GM18858 (cell line): ENCODE results near the gene CRACR2A.

Experiments used
- ATAC-seq: cut with Tn5 transposase; IDR thresholded peaks from one replicate; pipeline ENCODE4 v1.9.1; 2021; ENCODE audit not compliant: unreplicated experiment

Gene CRACR2A

DNA sequence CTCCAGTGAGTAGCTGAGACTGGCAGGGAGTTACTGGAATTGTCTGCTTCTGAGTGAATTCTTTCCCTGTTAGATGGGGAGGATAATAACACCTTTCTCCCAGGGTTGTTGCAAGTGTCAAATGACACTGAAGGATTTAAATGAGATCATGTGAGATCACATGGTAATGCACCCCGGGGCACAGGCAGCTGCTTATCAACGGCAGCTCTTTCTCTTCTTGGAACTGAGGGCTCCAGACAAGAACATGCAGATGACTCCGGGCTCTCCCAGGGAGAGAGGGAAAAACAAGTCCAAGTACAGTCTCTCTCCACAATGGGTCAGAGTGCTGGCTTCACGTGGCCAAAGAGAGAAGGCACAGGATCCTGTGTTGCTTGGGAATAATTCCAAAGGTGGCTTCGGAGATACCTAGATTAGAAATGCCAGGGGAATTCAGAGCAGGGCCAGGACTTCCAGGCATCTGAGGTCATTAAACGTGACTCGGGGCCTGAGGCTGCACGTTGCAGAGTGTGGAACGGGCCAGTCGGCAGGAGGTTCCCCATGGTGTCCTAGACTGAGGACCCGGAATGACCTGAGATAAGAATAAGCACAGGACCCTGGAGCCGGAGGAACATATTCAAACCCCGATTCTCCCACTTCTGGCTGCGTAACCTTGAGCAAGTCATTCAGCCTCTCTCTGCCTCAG lies 152.7 kb downstream of the CRACR2A start:
- ATAC-seq, result no peak

DNA sequence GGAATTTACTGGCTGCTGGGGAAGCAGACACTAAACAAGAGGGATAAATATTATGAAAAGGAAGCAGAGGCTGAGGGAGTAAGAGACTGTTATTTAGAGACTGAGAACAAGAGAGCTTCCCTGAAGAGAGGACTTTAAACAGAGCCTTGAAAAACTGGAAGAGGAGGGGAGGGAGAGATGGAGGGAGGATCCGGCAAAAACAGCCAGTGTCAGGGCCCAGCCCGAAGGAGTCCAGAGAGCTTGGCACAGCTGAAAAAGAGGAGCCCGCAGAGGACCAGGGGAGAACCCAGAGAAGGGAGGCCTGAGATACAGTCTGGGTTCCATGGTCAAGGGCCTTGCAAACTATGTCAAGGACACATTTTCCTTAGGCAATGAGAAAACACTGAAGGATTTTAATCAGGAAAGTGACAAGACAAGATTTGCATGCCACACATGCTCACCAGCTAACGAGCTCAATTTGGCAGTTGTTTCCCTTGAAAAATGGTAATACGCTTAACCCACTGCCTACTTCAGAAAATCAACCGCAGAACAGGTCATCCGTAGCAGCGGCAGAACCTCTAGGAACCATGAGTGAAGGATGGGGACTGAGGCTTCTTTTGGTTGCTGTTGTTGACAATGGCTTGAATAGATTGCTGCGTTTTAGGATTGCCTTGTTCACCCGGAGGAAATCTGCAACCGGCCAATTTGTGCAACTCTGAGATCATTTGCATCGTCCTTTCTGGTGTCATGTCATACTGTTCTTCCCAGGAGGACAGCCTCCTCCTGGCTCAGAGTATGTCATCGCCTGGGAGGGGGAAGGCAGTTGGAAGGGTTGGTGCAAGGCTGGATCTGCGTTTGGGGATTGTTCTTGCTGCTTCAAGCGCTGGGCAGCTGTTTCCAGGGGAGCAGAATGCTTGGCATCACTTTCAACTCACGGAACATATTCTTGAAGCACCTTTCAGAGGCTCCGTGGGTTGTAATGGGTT lies 153.7 kb downstream of the CRACR2A start:
- ATAC-seq, result no peak

- no peak for ATAC-seq
Measured at GRCh38 chr12:3597526-3598210, 155.2 kb downstream of the CRACR2A start.

DNA sequence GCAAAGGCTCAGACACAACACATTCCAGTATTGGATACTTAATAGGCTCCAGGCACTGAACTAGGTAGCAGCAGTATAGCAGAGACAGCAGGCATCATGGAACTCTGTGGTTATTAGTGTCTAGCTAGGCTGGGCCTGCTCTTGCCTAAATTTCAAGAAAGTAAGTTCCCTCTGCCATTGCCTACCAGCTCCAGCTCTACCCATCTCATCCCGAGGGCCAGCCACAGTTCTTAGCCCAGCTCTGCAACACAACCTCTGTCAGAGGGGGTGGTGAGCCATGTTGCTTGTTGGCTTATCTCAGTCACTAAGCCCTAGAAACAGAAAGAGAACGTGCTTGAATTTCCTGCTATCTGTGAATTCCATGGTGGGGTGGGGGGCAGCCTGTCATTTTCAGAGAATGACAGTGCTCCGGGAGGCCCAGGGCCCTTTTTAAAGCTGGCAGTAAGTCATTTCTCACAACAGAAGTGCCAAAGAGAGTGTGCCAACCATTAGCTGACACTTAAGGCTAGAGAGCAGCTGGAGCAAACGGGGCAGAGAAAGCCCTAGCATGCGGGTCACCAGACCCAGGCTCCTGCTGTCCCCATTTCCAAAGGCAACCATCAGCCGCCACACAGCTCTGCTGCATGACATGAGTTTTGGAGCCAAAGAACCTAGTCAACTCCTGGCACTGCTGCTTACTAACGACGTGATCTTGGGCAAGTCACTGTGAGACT lies 156.1 kb downstream of the CRACR2A start:
- ATAC-seq, result no peak

- ATAC-seq, result no peak
Measured at GRCh38 chr12:3595721-3596120, 157.2 kb downstream of the CRACR2A start.

DNA sequence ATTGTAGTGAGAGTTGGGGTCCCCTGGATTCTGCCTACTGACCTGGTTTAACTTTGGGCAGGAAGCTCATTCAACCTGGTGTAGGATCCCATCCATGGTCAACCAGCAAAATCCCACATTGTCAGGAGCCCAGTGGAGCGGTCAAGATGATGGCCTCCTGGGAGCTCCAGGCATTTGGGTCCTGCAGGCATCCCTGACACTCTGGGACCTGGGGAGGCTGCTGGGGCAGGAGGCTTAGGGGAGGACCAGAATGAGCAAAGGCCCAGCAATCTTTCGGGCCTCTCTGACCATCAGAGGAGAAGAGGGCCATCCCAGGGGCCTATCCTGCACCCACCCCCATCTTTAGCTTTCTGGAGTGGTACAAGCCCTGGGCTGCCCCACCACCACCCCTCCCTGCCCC lies 157.9 kb downstream of the CRACR2A start:
- ATAC-seq, result no peak

GRCh38 chr12:3593906-3594483 lies 158.9 kb downstream of the CRACR2A start:
- no peak for ATAC-seq

DNA sequence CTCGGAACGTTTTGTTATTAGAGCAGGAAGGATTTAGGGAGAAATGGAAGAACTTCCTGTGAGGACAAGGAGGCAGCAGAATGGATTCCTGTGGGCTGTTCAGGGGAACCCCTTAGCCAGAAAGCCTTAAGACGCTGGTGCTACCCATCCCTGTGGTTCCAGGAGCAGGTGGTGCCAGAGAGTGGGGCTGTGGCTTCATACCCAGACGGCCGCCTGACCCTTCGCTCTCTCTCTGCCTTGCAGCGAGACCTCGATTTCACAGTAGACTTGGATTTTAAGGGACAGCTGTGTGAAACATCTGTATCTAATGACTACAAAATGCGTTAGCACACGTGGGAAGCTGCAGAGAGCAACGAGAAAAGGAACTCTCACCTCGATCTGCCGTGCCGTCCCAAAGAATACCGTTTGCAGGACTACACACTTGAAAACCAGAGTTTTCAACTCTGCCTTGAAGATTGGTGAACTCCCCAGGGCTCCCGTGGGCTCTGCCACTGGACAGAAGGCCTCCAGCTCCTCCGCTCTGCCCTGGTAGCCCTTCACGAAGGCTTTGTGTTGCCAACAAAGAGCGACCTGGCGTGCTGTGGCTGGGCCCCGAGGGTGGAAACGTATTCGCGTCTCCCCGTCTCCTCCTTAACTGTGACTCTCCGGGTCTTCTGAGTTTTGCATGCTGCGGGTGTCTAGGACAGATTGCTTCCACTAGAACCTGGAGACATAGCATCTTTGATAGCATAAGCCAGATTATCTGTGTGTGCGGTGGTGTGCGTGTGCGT lies 159.9 kb downstream of the CRACR2A start:
- no peak for ATAC-seq

- no peak for ATAC-seq
Measured at GRCh38 chr12:3589745-3590144, 163.2 kb downstream of the CRACR2A start.

DNA sequence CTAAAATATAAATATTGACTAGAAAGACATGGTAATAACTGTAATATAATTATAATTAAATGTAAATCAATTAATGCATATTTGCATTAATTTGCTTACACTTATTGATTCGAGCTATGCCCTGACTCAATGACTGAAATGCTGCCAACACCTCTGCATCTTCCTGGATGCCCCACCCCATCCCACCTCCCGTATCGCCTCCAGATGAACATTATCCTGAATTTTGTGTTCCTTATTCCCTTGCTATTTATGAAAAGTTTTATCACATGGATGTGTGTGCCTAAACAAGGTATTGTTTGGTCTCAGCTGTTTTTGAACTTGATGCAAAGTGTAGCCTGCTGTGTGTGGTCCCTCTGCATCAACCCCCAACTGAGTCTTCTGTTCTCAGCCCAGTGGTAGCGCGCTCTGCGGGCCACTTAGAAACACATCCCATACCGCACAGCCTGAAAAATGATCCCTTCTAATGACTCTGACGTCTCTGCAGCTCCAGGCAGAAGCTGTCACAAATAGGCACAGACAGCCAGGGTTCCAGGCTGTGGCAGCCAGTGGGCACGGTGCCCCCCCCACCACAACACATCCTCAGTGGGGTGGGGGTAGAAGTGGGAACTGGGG lies 165.4 kb downstream of the CRACR2A start:
- no peak for ATAC-seq

GRCh38 chr12:3583656-3584334 lies 169.1 kb downstream of the CRACR2A start:
- ATAC-seq, result no peak

DNA sequence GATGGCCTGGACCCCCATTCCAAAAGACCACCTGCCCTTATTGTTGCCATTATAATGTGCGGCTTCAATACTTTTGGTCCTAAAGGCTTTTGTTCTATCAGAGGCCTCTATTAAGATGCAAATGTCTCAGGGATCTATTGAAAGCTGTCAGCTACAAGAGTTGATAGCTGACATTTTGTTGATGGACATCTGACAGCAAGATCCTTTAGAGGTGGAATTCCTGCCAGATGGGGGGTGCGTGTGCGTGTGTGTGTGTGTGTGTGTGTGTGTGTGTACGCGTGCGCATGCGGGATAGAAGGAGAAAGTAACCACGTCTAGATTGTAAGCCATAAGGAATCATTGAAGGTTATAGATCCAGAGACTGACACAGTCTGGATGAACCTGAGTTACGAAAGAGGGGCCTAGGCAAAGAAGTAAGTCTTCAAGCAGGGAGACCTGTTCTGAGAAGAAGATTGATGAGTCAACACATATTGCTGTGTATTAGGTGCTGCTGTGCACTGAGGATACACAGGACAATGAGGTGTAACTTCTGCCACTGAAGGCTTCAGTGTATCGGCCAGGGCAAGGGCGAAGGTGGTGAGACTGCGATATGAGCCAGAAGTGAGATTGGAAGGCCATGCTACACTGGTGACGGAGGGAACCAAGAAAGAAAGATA lies 172.7 kb downstream of the CRACR2A start:
- no peak for ATAC-seq

DNA sequence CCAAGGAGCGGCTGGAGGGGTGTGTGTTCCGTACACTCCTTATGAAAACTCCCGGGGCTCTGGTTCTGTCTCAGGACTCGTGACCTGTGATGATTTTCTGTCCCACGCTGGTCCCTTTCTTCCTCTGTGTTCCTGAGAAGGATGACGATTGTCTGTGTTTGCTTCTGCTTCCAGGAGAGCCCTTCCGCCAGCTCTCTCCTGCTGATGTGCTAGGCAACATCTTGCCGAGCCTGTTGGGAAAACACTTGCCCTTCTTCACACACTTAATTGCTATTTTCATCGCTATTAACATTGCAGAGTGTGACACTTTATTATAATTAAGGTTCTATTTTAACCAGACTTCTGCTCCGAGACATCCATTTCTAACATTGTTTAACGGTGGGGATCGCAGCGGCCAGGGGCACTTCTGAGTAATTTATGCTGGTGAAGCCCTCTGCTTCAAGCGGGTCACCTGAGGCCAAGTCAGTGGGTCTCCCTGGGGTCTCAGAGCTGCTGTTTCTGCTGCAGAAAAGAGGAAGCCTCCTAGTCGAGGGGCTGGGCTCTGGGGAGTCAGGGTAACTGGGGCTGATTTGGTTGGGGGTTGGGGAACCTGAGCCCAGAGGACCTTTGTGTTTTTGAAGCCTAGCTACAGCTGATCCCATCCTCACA lies 173.3 kb downstream of the CRACR2A start:
- ATAC-seq, result no peak

DNA sequence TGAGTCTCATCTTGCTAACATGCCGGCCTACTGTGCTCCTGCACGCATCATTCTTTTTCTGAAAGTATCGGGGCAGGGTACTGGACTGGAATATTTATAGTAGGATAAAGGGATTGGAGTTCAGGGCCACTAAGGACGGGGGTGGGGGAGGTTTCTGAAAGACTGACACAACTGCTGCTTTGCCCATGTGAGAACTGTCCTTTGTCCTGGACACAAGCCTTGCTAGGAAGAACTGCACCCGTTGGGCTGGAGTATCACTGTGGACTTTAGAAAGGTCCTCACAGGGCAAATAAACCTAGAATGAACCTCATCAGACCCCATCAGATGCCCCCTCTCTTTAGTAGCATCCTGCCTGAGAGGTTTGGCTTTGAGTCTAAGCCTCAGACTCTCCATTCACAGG lies 174.4 kb downstream of the CRACR2A start:
- ATAC-seq, result no peak

DNA sequence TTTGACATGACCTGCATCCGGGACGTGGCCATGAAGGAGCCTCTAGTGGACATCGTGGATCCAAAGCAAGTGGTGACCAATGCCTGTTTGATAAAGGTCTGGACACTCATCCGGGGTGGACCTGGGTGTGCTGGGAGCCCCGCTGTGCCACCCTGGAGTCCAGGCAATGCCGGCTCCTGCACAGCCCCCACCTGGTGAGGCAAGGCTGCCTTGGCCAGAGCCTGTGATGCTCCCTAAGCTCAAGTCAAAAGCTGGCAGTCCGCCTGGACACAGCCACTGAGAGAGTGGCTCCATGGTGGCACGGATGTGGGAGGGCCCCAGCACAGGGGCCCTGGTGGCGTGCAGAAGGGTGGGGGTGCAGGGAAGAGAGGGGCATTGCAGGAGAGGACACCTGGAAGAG lies 176.0 kb downstream of the CRACR2A start:
- no peak for ATAC-seq

DNA sequence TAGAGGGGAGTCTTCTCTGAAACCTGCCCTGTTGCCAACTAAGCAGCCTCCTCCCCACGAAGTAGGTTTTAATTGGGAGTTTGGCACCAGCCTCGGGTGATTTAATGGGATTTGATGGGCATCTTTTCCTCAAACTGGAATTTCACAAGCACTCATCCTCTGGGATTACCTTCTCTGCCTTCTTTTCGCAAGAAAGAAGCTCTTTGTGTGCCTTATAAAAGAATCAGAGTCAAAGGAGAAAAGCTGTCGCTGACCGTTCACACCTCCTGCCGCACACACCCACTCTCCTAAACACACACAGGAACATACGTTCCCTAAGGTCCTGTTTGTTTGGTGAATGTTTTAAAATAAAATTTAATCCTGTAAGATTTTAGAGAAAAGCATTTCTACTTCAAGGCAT lies 177.9 kb downstream of the CRACR2A start:
- ATAC-seq, result no peak

DNA sequence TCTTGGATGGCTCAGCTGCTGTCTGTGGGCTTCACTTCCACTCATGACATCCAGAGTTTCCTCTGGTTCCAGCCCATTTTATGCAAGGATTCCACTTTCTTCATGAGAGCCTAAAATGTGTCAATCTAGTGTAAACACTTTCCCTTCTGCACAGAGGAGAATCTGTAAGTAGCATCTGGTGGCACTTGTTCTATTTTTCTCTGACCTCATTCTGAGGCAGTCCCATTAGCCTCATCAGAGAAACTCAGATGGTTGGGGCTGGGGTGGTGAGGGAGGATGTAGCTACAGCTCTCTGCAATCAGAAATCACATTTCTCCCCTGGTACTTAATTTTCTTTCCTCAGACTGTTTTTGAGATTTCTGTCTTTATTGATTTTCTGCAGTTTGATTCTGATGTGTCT lies 180.3 kb downstream of the CRACR2A start:
- ATAC-seq, result no peak

DNA sequence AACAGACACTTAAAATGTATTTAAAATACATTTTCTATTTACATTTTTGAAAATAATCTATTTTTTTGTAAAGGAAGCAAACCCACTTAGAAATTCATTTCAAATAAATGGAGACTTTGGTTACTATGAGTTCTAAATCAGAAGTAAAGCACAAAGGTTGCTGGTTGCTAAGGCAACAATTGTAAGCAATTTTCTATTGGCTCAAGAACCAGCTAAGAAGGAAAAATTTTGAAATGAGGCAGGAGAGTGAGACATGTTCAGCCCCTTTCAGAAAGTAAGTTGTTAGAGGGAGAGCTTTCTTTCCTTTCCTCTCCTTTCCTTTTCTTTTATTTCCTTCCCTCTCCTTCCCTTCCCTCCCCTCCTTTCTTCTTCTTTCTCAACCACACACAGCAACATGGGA lies 181.2 kb downstream of the CRACR2A start:
- ATAC-seq, result no peak
